NCI-H345 treated with DMSO at 0.1 percent for 48 hours (cell line): ENCODE results near the gene MUTYH.

Experiments used
- DNase-seq: peaks from one replicate; lab custom pipeline; 2025; ENCODE audit not compliant: unreplicated experiment; lab: John Stamatoyannopoulos, UW

The MUTYH gene

GRCh38 chr1:45348966-45349677, 8.9 kb upstream of the MUTYH start:
- DNase-seq = no peak

GRCh38 chr1:45348609-45348965, 8.3 kb upstream of the MUTYH start:
- no peak for DNase-seq

GRCh38 chr1:45348020-45348419, 7.8 kb upstream of the MUTYH start:
- DNase-seq = no peak

- no peak for DNase-seq
Measured at GRCh38 chr1:45346473-45346872, 6.2 kb upstream of the MUTYH start.

GRCh38 chr1:45345014-45345413, 4.8 kb upstream of the MUTYH start:
- DNase-seq = no peak

GRCh38 chr1:45344499-45344898, 4.3 kb upstream of the MUTYH start:
- no peak for DNase-seq

GRCh38 chr1:45340816-45341466, 701 bp upstream of the MUTYH start:
- no peak for DNase-seq

- DNase-seq = no peak
Measured at GRCh38 chr1:45337630-45338325, 2.5 kb downstream of the MUTYH start.

- no peak for DNase-seq
Measured at GRCh38 chr1:45335855-45336324, 4.3 kb downstream of the MUTYH start.

- no peak for DNase-seq
Measured at GRCh38 chr1:45334308-45335245, 5.7 kb downstream of the MUTYH start.

GRCh38 chr1:45332346-45332720, 7.9 kb downstream of the MUTYH start:
- no peak for DNase-seq

- no peak for DNase-seq
Measured at GRCh38 chr1:45331436-45332345, 8.5 kb downstream of the MUTYH start.

GRCh38 chr1:45329445-45329844, 10.8 kb downstream of the MUTYH start:
- DNase-seq = no peak

- DNase-seq = no peak
Measured at GRCh38 chr1:45328680-45329079, 11.6 kb downstream of the MUTYH start.

- DNase-seq = no peak
Measured at GRCh38 chr1:45327644-45328515, 12.4 kb downstream of the MUTYH start.

- no peak for DNase-seq
Measured at GRCh38 chr1:45326627-45327623, 13.3 kb downstream of the MUTYH start, which contains the start of gene HPDL. HPDL (plus strand) TSS chr1:45326895; CDS start chr1:45327149, 254 bp downstream.

- no peak for DNase-seq
Measured at GRCh38 chr1:45325851-45326506, 14.3 kb downstream of the MUTYH start.
